Gastrocnemius medialis (tissue), 4 donors: Measurements from ENCODE around the gene SRGN. TPM values are rescaled to one million over a fixed set of nuclear protein-coding genes. Genes with fewer than 3 reads are reported as not detected.

Source experiments
- ATAC-seq, 2 donors: fragments of 150-250 bp; one replicate each; pipeline ENCODE4 v1.9.1; 2016
- DNase-seq, 2 donors: peaks; one replicate each; pipeline ENCODE4 v3.0.0-alpha.2; 2019
- H3K27ac ChIP-seq, 4 donors: fragments of 200-600 bp; sonication (generic); 1 replicate in 1 of 4; 2 replicates in 3 of 4; pipeline ENCODE4 v1.5.1; 2016 to 2018; ENCODE audit warnings: mild to moderate bottlenecking in 2 of 4, moderate library complexity in 1 of 4
- H3K27me3 ChIP-seq, 3 donors: fragments of 200-600 bp; sonication (generic) in 2 of 3; 1 replicate in 1 of 3; 2 replicates in 2 of 3; pipeline versions ENCODE4 v1.5.1 to v1.6.0; 2016 to 2019; ENCODE audit warnings: mild to moderate bottlenecking in 1 of 3, moderate library complexity in 1 of 3
- H3K36me3 ChIP-seq, 2 donors: fragments of 200-600 bp; sonication (generic) in 1 of 2; one replicate each; pipeline ENCODE4 v1.5.1; 2017 to 2018
- H3K4me1 ChIP-seq, 2 donors: fragments of 200-600 bp; sonication (generic) in 1 of 2; one replicate each; pipeline ENCODE4 v1.5.1; 2016 to 2017; ENCODE audit warnings: mild to moderate bottlenecking in 2 of 2
- H3K4me3 ChIP-seq, 4 donors: fragments of 200-600 bp; sonication (generic) in 3 of 4; 1 replicate in 1 of 4; 2 replicates in 3 of 4; pipeline ENCODE4 v1.5.1; 2016 to 2019; ENCODE audit warnings: mild to moderate bottlenecking in 2 of 4
- H3K9me3 ChIP-seq, 3 donors: fragments of 200-600 bp; sonication (generic) in 2 of 3; 1 replicate in 1 of 3; 2 replicates in 2 of 3; pipeline ENCODE4 v1.5.1; 2016 to 2019
- CTCF ChIP-seq, 5 experiments: fragments of 450-650 bp in 3 of 5; fragments of 200-600 bp in 2 of 5; sonication (generic) in 2 of 5; IDR thresholded peaks in 4 of 5; conservative IDR thresholded peaks in 1 of 5; 1 replicate in 4 of 5; 2 replicates in 1 of 5; pipeline ENCODE4 v1.5.1; 2016 to 2019; ENCODE audit warnings: antibody characterized with exemption in 5 of 5, mild to moderate bottlenecking in 3 of 5, moderate library complexity in 3 of 5
- POLR2A ChIP-seq, 2 donors: fragments of 450-650 bp; IDR thresholded peaks; one replicate each; pipeline ENCODE4 v1.6.1; 2017; ENCODE audit warnings: antibody characterized with exemption in 2 of 2, mild to moderate bottlenecking in 2 of 2, moderate library complexity in 2 of 2
- in situ Hi-C, 4 donors: fragments of 200-750 bp; cut with MboI; loops; one replicate each; pipeline versions ENCODE4 v1.15.0 to v1.8.0; 2017; ENCODE audit warnings: low sequenced_read_pairs in 4 of 4
- intact Hi-C: fragments of 100-400 bp; cut with DNase I; formaldehyde crosslinking; loops from one replicate; pipeline ENCODE4 v1.15.1; 2023; ENCODE audit warnings: low total_unique reads
- total RNA-seq, 4 donors: library from RNA; depleted of rRNA; stranded (reverse); fragments of >200 nt; gene quantifications; one replicate each; pipeline versions ENCODE4 v1.1.0 to v1.2.3, GENCODE V29; 2016

Gene SRGN
- total RNA-seq, 4 donors from 2014 or later, result 27.1 to 73.1 (median 37.8) TPM

- in situ Hi-C loops (no loop called here), intact Hi-C loops (no loop called here)
- ATAC-seq, result no peak
- H3K27ac ChIP-seq, result peak overlapping the region; percentile 84 to 89 (median 87)
- no peaks in the 10 kb centered on the region for H3K36me3 ChIP-seq
- H3K9me3 ChIP-seq, result no peaks in the 10 kb centered on the region
- peaks cover 8 to 12% of the 10 kb centered on the region in 2 donors for H3K4me1 ChIP-seq
- no peaks in the 10 kb centered on the region for H3K27me3 ChIP-seq
- no peak for TF ChIP-seq POLR2A (IDR thresholded peaks at IDR 0.05)
- TF ChIP-seq CTCF (IDR thresholded peaks at IDR 0.05 in 4 of 5, conservative IDR thresholded peaks at IDR 0.05 in 1 of 5), result no peak
- H3K4me3 ChIP-seq, result no peak overlapping the region
- DNase-seq, result no peak
These were observed 25.0 kb upstream of the SRGN start for GRCh38 chr10:69062901-69063300.

- no peak for TF ChIP-seq CTCF (IDR thresholded peaks at IDR 0.05 in 4 of 5, conservative IDR thresholded peaks at IDR 0.05 in 1 of 5)
- TF ChIP-seq POLR2A (IDR thresholded peaks at IDR 0.05), result no peak
- intact Hi-C loops, result no loop called here
- Histone ChIP-seq H3K27me3 (no peaks in the 10 kb centered on the region), H3K36me3 (no peaks in the 10 kb centered on the region), H3K4me1 (peaks cover 8 to 12% of the 10 kb centered on the region in 2 donors), H3K27ac (peak overlapping the region; percentile 51 to 61 (median 59)), H3K9me3 (no peaks in the 10 kb centered on the region), H3K4me3 (no peak overlapping the region)
- DNase-seq (no peak), ATAC-seq (no peak)
- in situ Hi-C loops, result no loop called here
These were observed 23.1 kb upstream of the SRGN start for GRCh38 chr10:69064762-69065328.

- intact Hi-C loops (no loop called here), in situ Hi-C loops (no loop called here)
- TF ChIP-seq CTCF (IDR thresholded peaks at IDR 0.05 in 4 of 5, conservative IDR thresholded peaks at IDR 0.05 in 1 of 5) (no peak), POLR2A (IDR thresholded peaks at IDR 0.05) (no peak)
- ATAC-seq (peak in 1 of 2 donors; percentile 14), DNase-seq (no peak)
- no peak overlapping the region for H3K4me3 ChIP-seq
- no peaks in the 10 kb centered on the region for H3K36me3 ChIP-seq
- H3K27me3 ChIP-seq, result no peaks in the 10 kb centered on the region
- H3K27ac ChIP-seq, result peak overlapping the region; percentile 51 to 61 (median 59)
- H3K4me1 ChIP-seq, result peaks cover 8 to 12% of the 10 kb centered on the region in 2 donors
- H3K9me3 ChIP-seq, result no peaks in the 10 kb centered on the region
These were observed 22.2 kb upstream of the SRGN start for GRCh38 chr10:69065406-69066361.

GRCh38 chr10:69067189-69067588 lies 20.7 kb upstream of the SRGN start:
- DNase-seq (no peak), ATAC-seq (no peak)
- no peak overlapping the region for H3K27ac ChIP-seq
- H3K36me3 ChIP-seq, result no peaks in the 10 kb centered on the region
- in situ Hi-C loops (no loop called here), intact Hi-C loops (no loop called here)
- H3K9me3 ChIP-seq, result no peaks in the 10 kb centered on the region
- H3K4me3 ChIP-seq, result no peak overlapping the region
- no peak for TF ChIP-seq CTCF (IDR thresholded peaks at IDR 0.05 in 4 of 5, conservative IDR thresholded peaks at IDR 0.05 in 1 of 5)
- TF ChIP-seq POLR2A (IDR thresholded peaks at IDR 0.05), result no peak
- H3K4me1 ChIP-seq, result peaks cover 2 to 7% of the 10 kb centered on the region in 2 donors
- H3K27me3 ChIP-seq, result no peaks in the 10 kb centered on the region
